GM19438 (cell line): Measurements from ENCODE around the gene PRKG1.

Experiments used
- ATAC-seq: cut with Tn5 transposase; IDR thresholded peaks from one replicate; pipeline ENCODE4 v1.9.1; 2021; ENCODE audit warnings: low read depth; ENCODE audit not compliant: unreplicated experiment

Gene PRKG1

DNA sequence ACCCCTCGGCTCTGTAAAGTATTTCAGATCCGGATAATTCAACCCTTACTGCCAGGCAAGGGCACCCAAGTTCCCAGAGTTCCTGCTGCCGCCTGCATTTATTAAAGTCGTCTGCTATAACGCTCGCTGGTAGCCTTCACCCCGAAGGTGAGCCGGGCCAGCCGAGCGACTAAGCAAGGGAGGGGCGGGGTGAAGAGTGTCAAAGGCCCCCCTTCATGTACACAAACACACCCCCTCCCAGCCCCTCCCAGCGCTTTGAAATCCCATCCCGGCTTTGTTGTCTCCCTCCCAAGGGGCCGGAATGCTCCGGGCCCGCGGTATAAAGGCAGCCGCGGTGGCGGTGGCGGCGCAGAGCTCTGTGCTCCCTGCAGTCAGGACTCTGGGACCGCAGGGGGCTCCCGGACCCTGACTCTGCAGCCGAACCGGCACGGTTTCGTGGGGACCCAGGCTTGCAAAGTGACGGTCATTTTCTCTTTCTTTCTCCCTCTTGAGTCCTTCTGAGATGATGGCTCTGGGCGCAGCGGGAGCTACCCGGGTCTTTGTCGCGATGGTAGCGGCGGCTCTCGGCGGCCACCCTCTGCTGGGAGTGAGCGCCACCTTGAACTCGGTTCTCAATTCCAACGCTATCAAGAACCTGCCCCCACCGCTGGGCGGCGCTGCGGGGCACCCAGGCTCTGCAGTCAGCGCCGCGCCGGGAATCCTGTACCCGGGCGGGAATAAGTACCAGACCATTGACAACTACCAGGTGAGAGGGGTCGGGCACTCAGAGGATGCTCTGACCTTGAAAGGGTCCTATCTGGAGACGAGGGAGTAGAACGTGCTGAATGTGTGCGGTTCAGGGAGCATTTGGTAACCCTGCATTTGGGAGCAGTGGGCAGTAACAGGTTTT, 1239.9 kb downstream of the PRKG1 start, which contains the start of gene DKK1:
Gene DKK1 (plus strand): TSS at position 349 of the 889 bp plus-strand sequence. CDS start 154 bp downstream, at position 503.
- peak; percentile 64 for ATAC-seq

DNA sequence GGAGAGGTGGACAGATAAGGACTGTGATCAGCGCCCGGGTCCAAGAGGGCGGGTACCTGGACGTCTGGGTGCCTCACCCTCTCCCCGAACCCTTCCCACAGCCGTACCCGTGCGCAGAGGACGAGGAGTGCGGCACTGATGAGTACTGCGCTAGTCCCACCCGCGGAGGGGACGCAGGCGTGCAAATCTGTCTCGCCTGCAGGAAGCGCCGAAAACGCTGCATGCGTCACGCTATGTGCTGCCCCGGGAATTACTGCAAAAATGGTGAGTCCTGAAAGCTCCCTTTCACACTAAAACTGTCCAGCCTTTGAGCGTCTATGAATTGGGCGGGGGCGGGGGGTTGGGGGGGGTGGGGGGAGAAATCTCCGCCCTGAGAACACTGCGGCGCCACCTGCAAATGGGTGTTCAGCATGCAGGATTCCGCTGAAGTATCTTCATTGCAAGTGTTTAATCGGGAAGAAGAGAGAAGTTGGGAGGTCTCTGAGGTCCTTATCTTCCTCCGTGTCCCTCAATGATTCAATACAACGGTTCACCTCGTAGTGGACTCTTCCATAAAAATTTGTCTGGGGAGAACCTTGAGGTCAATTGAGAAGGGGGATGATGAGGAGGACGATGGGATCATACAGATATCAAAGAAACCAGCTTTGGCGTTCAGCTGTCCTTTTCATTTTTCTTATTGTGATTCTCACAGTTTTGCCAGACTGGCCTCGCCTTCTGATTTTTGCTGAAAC, 1240.7 kb downstream of the PRKG1 start:
- no peak for ATAC-seq

GRCh38 chr10:52316001-52316400, 1241.7 kb downstream of the PRKG1 start:
- no peak for ATAC-seq

- no peak for ATAC-seq
These were observed 1242.2 kb downstream of the PRKG1 start for GRCh38 chr10:52316500-52316899.

DNA sequence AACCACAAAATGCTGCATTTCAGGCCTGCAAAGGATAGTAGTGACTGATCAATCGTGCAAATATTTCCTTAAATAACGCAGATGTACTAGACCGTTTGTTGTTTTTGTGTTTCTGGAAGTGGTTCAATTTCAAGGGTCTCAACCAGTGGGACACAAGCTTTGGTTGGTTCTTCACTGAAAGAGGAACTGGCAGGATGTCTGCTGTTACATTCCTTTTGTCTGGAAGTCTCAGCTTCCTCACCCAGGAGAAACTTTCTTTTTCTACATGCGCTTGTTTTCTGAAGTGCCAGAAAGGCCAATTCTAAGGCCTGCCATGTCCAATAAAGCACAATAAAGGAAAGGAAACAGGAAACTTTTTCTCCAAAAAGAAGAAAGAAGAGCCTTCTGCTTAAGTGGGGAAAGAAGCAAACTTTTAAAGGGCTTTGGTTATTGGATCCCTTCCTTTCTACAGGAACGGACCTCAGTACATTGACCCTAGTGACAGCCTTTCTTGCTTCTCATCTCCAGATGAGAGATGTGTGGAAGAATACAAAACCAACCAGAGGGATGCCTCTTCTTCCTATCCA, 1243.9 kb downstream of the PRKG1 start:
- ATAC-seq, result no peak

GRCh38 chr10:52318822-52319464, 1244.7 kb downstream of the PRKG1 start:
- no peak for ATAC-seq

DNA sequence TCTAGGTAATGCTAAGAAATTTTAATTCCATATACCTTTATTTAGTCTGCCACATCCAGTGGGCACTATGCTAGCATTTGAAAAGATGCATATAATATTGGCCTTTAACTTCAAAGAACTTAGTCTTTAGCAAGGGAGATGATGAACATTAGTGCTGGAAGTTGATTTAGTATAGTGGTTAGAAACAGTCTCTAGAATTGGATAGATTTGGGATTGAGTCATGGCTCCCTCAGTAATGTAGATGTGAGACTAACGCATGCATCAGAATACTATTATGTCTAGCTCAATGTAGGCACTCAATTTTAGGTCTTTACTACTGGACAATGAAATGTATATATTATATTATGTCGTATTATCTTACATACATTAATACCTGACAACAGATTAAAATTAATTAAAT, 1245.6 kb downstream of the PRKG1 start:
- ATAC-seq, result no peak

DNA sequence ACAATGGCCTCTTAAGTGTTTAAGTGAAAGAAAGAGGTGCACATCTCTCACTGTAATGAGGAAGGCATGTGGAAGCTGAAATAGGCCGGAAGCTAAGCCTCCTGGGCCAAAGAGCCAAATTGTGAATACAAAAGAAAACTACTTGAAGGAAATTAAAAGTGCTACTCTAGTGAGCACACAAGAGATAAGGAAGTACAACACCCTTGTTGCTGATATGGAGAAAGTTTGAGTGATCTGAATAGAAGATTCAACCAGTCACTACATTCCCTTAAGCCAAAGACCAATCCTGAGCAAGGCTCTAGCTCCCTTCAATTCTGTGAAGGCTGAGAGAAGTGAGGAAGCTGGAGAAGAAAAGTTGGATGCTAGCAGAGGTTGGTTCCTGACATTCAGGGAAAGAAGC, 1248.0 kb downstream of the PRKG1 start:
- no peak for ATAC-seq

- no peak for ATAC-seq
These were observed 1248.6 kb downstream of the PRKG1 start for GRCh38 chr10:52322936-52323335.

DNA sequence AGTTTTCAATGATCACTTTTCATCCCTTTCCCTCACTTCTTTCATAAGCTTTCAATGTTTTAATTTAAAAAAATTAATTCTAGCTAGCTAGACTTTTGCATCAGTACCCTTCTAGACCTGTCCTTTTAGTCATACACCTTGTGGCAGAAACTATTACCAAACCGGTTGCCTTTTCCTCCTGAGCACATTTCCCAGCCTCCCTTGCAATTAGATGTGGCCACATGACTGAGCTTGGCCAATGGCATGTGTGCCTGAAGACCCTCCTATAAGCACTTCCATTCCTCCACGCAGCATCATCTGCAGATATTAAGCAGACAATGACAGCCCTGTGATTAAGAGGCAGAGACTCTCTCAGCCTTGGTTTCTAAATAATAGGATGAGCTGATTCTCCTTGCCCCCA, 1252.1 kb downstream of the PRKG1 start:
- no peak for ATAC-seq

DNA sequence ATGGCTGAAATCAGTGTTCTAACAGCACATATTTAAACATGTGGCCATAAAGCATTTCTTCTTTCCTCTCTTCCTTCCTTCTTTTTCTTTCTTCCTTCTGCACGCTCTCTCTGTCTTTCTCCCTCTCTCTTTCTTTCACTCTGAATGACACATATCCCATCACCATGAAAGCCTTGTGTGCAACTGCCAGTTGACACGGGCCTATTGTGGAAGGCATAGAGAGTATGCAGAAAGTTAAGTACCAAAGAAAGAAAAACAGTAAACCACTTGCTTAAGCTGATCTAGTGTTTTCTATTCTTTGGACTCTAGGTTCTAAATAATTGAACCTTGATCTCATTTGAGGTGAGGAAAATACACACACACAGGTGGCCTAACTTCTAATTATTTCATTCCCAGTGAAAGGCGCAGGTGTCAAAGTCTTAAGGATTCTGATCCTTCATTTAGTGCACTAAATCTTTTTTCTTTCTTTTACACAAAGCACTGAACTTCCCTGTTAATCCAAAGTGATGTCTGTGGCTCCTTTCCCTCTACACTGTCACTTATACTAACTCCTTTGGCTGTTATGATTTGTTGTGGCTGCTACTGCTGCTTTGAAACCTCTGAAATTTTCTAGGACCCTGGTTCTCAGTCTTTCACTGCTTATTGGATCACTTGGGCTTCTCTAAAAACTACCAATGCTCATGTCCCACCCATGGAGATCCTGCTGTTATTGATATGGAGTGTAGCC, 1257.5 kb downstream of the PRKG1 start:
- no peak for ATAC-seq

GRCh38 chr10:52332815-52333214, 1258.5 kb downstream of the PRKG1 start:
- no peak for ATAC-seq

DNA sequence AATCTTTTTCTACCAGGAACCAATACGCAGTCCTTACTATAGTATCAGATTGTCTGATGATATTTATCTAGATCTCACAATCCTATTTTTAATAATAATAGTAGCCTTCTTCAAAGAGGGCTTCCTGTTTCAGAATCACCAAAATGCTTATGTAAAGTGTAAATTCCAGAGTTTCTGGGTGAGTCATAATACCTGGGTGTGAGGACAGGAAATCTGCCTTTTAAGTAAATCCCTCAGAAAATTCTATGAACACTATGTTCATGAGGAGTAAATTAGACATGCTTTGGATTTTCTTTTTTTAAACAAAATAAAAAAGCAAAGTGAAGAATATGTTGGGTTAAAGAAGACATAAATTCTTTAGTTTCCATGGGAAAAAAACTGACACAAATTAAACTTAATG, 1260.3 kb downstream of the PRKG1 start:
- ATAC-seq, result no peak

DNA sequence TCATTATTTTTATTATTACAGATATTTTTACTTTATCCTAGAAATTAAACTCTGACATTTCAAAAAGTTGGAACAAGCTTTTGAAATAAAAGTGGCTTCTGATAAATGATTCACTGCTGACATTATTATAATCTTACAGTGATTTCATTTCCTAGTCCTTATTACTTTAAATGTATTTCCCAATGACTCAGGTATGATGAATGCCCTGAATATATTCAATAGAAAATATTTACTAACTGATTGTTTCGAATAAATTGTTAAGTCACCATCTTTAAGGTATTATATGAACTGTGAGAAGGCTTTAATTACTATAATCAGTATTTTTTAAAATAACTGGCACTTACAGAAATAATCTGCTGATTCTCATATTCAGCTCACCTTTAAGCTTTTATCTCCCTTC, 1261.4 kb downstream of the PRKG1 start:
- no peak for ATAC-seq

DNA sequence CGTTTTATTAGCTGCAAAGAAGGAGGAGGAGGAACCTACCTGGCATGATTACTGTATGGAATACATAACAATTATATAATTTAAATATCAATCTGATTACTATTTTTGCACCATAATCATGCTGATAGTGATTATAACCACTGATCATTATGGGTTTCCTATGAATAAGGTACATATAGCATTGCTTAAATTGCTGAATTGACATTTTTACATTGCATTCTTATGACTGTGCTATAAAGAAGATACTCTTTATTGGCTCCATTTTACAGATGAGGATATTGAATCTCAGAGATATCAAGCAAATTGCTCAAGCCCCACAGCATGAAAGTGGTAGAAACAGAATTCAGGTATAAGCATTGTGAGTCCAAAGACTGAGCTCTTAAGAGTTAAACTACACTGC, 1262.9 kb downstream of the PRKG1 start:
- ATAC-seq, result no peak

DNA sequence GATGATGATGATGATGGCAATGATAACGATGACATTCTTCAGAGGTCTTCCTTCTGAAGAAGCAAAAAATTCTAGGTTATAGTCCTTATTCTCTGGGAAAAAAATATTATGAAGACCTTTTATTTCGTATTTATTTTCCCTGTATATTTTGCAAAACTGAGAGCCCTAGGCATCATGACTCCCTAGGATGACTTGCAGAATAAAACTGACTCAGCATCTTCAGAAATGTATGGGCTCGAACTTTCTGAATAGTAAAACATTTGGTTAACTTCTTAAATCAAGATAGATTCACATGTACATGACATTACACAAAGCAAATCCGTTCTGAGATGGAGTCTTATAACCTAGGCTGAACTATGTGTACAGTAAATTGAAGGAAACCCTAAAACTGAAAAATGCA, 1269.2 kb downstream of the PRKG1 start:
- ATAC-seq, result no peak

DNA sequence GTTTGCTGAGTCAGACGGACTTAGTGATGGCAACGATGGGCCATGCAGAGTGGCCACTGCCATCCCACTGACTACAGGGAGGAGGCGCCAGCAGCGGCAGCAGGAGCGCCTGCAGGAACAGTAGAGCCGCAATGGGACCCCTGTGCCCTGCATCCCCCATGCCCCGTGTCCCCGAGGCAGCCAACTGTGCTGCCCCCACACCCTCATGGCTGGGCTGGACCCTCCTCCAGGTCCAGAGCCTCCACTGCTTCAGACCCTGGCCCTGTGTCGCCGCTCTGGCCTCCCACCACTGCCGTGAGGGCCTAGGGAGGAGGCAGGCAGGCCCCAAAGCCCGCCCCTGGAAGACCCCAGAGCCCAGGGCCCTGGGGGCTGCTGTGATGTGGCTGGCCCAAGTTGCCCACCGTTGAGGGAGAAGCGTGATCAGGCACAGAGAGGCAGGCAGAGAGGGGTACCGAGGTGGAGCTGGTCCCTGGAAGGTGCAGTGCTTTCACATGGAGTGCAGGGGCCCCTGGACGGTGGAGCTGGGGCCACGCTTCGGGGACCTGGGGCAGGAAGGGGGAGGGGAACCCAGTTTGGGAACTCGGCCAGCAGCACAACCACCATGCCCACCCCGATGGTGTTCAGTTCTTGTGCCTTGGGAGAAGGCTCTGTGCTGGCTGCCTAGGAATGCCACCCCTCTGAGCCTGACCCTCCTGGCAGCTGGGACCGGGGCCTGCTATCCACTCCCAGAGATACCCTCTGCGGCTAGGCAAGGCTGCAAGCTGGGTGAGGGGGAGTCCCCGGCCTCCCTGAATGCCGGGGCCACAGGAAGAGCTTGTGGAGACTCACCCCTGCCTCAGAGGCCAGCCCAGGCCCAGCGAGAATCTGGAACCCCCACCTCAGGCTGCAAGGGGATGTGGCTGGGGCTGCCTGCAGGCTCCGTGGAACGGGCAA, 1272.4 kb downstream of the PRKG1 start:
- ATAC-seq, result no peak

- no peak for ATAC-seq
These were observed 1273.0 kb downstream of the PRKG1 start for GRCh38 chr10:52347327-52347667.
